ENCODE results near the gene ZNF91.

GRCh38 chr19:23399443-23399842 is 4.2 kb upstream of the ZNF91 start:
- TF ChIP-seq, protein P1, sequence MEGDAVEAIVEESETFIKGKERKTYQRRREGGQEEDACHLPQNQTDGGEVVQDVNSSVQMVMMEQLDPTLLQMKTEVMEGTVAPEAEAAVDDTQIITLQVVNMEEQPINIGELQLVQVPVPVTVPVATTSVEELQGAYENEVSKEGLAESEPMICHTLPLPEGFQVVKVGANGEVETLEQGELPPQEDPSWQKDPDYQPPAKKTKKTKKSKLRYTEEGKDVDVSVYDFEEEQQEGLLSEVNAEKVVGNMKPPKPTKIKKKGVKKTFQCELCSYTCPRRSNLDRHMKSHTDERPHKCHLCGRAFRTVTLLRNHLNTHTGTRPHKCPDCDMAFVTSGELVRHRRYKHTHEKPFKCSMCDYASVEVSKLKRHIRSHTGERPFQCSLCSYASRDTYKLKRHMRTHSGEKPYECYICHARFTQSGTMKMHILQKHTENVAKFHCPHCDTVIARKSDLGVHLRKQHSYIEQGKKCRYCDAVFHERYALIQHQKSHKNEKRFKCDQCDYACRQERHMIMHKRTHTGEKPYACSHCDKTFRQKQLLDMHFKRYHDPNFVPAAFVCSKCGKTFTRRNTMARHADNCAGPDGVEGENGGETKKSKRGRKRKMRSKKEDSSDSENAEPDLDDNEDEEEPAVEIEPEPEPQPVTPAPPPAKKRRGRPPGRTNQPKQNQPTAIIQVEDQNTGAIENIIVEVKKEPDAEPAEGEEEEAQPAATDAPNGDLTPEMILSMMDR (IDR thresholded peaks at IDR 0.05; ENCODE audit: low read depth, low read length, poor library complexity, severe bottlenecking) = no peak
- no peak for TF ChIP-seq EZH2phosphoT487 (IDR thresholded peaks at IDR 0.05; ENCODE audit: borderline replicate concordance, low read length)
